GM19099 (cell line): ENCODE data around the gene RPS26.

Source experiments
- POLR2A ChIP-seq: IDR thresholded peaks from 3 replicates; pipeline ENCODE4 v1.6.1; 2011; ENCODE audit warnings: low read depth; ENCODE audit not compliant: insufficient read length; ENCODE audit errors: extremely low read depth

The RPS26 gene

GRCh38 chr12:56046027-56046780 lies 4.5 kb downstream of the RPS26 start:
- TF ChIP-seq POLR2A: no peak

GRCh38 chr12:56053407-56053893 lies 11.7 kb downstream of the RPS26 start:
- TF ChIP-seq POLR2A: no peak

GRCh38 chr12:56061982-56062381 lies 20.3 kb downstream of the RPS26 start:
- no peak for TF ChIP-seq POLR2A

- TF ChIP-seq POLR2A: no peak
Measured at GRCh38 chr12:56062996-56063395, 21.3 kb downstream of the RPS26 start.

- no peak for TF ChIP-seq POLR2A
Measured at GRCh38 chr12:56071648-56072047, 29.9 kb downstream of the RPS26 start.

GRCh38 chr12:56074396-56074795 lies 32.7 kb downstream of the RPS26 start:
- TF ChIP-seq POLR2A: no peak

- no peak for TF ChIP-seq POLR2A
Measured at GRCh38 chr12:56078427-56078826, 36.7 kb downstream of the RPS26 start.

GRCh38 chr12:56078931-56079722 lies 37.4 kb downstream of the RPS26 start:
- TF ChIP-seq POLR2A: no peak

GRCh38 chr12:56079723-56080555 lies 38.2 kb downstream of the RPS26 start, which contains the start of gene ERBB3:
Gene ERBB3 (plus strand): TSS chr12:56080165. CDS start chr12:56080301, 136 bp downstream.
- no peak for TF ChIP-seq POLR2A

GRCh38 chr12:56080556-56081138 lies 38.9 kb downstream of the RPS26 start:
- no peak for TF ChIP-seq POLR2A

GRCh38 chr12:56081393-56082347 lies 40.0 kb downstream of the RPS26 start:
- no peak for TF ChIP-seq POLR2A

- no peak for TF ChIP-seq POLR2A
Measured at GRCh38 chr12:56082382-56082781, 40.7 kb downstream of the RPS26 start.

GRCh38 chr12:56082967-56083366 lies 41.2 kb downstream of the RPS26 start:
- no peak for TF ChIP-seq POLR2A
